ENCODE measurements around the gene ARMH3. TPM values are rescaled to one million over a fixed set of nuclear protein-coding genes. Genes with fewer than 3 reads are reported as not detected.

The ARMH3 gene
- total RNA-seq, 2 experiments from 2014 or later, result 7.9 to 24.3 TPM

DNA sequence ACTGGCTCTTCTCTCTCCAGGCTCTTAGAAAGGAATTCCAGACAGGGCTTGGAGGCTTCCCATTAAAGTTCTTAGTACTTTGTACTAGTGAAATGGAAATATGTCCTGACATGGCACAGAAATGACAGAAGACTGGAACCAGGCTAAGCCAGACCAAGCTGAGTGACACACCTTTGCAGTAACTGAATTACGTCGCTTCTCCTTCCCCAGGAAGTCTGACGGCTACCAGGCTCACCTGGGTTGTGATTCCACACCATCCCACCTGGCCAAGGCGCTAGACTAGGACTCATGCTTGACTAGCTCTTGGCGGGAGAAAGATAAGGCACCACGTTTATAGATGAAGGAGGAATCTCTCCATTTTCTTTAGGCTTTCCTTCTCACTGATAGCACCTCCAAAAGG is 161.7 kb downstream of the ARMH3 start:
- no peaks in the 10 kb centered on the region for H4K20me1 ChIP-seq (ENCODE audit: insufficient read depth, low read length)
- no peak overlapping the region for H3K27ac ChIP-seq (ENCODE audit: low read depth, low read length, poor library complexity, severe bottlenecking)
- no peak overlapping the region for H2AFZ ChIP-seq (ENCODE audit: low read length)
- POLR2A ChIA-PET, result interaction anchor here (0.7 kb wide), 1 partner anchor 207 kb away, joined by 3 read pairs; no protein-coding TSS in a partner anchor
- BruUV-seq (replicated peaks), result no TSS peak
- TF ChIP-seq, protein P1, sequence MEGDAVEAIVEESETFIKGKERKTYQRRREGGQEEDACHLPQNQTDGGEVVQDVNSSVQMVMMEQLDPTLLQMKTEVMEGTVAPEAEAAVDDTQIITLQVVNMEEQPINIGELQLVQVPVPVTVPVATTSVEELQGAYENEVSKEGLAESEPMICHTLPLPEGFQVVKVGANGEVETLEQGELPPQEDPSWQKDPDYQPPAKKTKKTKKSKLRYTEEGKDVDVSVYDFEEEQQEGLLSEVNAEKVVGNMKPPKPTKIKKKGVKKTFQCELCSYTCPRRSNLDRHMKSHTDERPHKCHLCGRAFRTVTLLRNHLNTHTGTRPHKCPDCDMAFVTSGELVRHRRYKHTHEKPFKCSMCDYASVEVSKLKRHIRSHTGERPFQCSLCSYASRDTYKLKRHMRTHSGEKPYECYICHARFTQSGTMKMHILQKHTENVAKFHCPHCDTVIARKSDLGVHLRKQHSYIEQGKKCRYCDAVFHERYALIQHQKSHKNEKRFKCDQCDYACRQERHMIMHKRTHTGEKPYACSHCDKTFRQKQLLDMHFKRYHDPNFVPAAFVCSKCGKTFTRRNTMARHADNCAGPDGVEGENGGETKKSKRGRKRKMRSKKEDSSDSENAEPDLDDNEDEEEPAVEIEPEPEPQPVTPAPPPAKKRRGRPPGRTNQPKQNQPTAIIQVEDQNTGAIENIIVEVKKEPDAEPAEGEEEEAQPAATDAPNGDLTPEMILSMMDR (conservative IDR thresholded peaks at IDR 0.05; ENCODE audit: low read length), result no peak
- TF ChIP-seq EZH2phosphoT487 (IDR thresholded peaks at IDR 0.05; ENCODE audit: borderline replicate concordance, low read depth, low read length), result no peak
- no peak overlapping the region for H3K4me2 ChIP-seq (ENCODE audit: low read length)
- no peaks in the 10 kb centered on the region for H3K4me1 ChIP-seq (ENCODE audit: insufficient read depth, low read length, poor library complexity, severe bottlenecking)
- CTCF ChIA-PET (ENCODE audit: unreplicated experiment), result no interaction called here
- no peak for DNase-seq (ENCODE audit: low spot score)
- H3K4me3 ChIP-seq (ENCODE audit: low read depth, low read length, poor library complexity, severe bottlenecking), result no peak overlapping the region
- H3K9me3 ChIP-seq (ENCODE audit: low read length), result no peaks in the 10 kb centered on the region
- no peaks in the 10 kb centered on the region for H3K36me3 ChIP-seq (ENCODE audit: insufficient read depth, low read length)
- H3K79me2 ChIP-seq (ENCODE audit: insufficient read depth, low read depth, low read length), result no peaks in the 10 kb centered on the region
- no peaks in the 10 kb centered on the region for H3K9me2 ChIP-seq (ENCODE audit: insufficient read depth, low read length)
- intact Hi-C loops (cut with micrococcal nuclease; ENCODE audit: unreplicated experiment), result no loop called here

DNA sequence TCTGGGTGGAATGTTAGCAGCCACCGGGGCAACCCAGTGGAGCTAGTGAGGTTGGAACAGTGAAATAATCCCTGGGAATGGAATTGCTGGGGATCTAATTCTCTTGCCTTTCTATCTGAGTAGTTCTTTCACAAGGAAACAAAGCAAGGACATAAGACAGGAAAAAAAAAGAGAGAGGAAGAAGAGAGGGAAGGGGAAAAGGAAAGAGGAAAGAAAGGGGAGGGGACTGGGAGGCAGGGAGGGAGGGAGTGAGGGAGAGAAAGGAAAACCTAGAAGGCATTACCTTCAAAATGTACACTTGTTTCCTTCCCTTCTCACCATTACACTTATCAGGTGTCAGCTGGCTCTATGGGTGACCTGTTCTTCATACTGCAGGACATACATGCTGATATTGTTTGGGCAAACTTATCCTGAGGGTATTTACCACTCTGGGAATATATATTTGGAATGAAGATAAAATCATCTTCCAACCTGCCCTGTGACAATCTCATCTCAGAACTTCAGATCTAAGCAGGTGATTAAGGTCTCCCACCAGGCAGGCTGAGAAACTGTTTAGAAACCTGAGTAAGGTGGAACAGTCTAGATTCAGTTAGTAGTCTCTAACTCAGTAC is 162.4 kb downstream of the ARMH3 start:
- Histone ChIP-seq H2AFZ (ENCODE audit: low read length) (no peak overlapping the region), H3K4me3 (ENCODE audit: low read depth, low read length, poor library complexity, severe bottlenecking) (no peak overlapping the region), H3K4me1 (ENCODE audit: insufficient read depth, low read length, poor library complexity, severe bottlenecking) (no peaks in the 10 kb centered on the region), H3K36me3 (ENCODE audit: insufficient read depth, low read length) (no peaks in the 10 kb centered on the region), H4K20me1 (ENCODE audit: insufficient read depth, low read length) (no peaks in the 10 kb centered on the region), H3K79me2 (ENCODE audit: insufficient read depth, low read depth, low read length) (no peaks in the 10 kb centered on the region), H3K9me3 (ENCODE audit: low read length) (no peaks in the 10 kb centered on the region), H3K4me2 (ENCODE audit: low read length) (no peak overlapping the region), H3K27ac (ENCODE audit: low read depth, low read length, poor library complexity, severe bottlenecking) (no peak overlapping the region), H3K9me2 (ENCODE audit: insufficient read depth, low read length) (no peaks in the 10 kb centered on the region)
- TF ChIP-seq EZH2phosphoT487 (IDR thresholded peaks at IDR 0.05; ENCODE audit: borderline replicate concordance, low read depth, low read length), result no peak
- TF ChIP-seq, protein P1 (conservative IDR thresholded peaks at IDR 0.05; ENCODE audit: low read length), result no peak
- no peak for DNase-seq (ENCODE audit: low spot score)
- ChIA-PET POLR2A (interaction anchor here (0.5 to 0.7 kb wide), 2 partner anchors 177 to 206 kb away, joined by 3 to 4 read pairs; no protein-coding TSS in a partner anchor), CTCF (ENCODE audit: unreplicated experiment) (no interaction called here)
- no TSS peak for BruUV-seq (replicated peaks)
- intact Hi-C loops (cut with micrococcal nuclease; ENCODE audit: unreplicated experiment), result no loop called here

DNA sequence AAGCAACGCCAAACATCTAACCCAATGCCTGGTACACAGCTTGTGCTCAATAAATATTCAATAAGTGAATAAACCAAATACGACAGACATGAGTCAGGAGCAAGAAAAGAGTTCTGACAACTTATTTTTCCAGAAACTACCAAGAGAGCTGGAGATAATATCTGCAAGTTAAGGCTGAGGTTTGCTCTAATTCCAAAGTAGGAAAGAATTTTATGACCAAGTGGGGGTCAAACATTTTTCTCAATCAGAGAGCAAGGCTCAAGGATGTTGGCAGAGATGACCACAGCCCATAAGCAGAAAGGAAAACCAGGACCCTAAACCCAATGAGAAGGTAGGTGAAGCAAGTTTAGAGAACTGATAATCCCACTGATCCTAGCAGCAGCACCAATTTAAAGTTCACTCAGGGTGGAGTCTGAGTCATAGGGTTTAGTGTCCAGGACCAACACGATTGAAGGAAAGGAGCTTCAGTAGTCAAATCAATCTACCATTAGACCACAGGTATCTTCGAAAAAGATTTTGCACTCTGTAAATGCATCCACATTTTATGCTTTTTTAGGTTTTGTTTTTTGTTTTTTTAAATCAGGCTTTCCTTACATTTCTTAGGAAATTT is 163.1 kb downstream of the ARMH3 start:
- H3K4me1 ChIP-seq (ENCODE audit: insufficient read depth, low read length, poor library complexity, severe bottlenecking), result no peaks in the 10 kb centered on the region
- CTCF ChIA-PET (ENCODE audit: unreplicated experiment), result no interaction called here
- POLR2A ChIA-PET, result interaction anchor here (0.5 to 0.7 kb wide), 3 partner anchors 17 to 207 kb away, joined by 3 to 5 read pairs (median 4); no protein-coding TSS in a partner anchor
- no peaks in the 10 kb centered on the region for H4K20me1 ChIP-seq (ENCODE audit: insufficient read depth, low read length)
- no peak overlapping the region for H3K4me2 ChIP-seq (ENCODE audit: low read length)
- no peaks in the 10 kb centered on the region for H3K36me3 ChIP-seq (ENCODE audit: insufficient read depth, low read length)
- H3K27ac ChIP-seq (ENCODE audit: low read depth, low read length, poor library complexity, severe bottlenecking), result no peak overlapping the region
- no peak overlapping the region for H2AFZ ChIP-seq (ENCODE audit: low read length)
- intact Hi-C loops (cut with micrococcal nuclease; ENCODE audit: unreplicated experiment), result no loop called here
- DNase-seq (ENCODE audit: low spot score), result no peak
- no peaks in the 10 kb centered on the region for H3K79me2 ChIP-seq (ENCODE audit: insufficient read depth, low read depth, low read length)
- BruUV-seq (replicated peaks), result no TSS peak
- H3K9me2 ChIP-seq (ENCODE audit: insufficient read depth, low read length), result no peaks in the 10 kb centered on the region
- no peaks in the 10 kb centered on the region for H3K9me3 ChIP-seq (ENCODE audit: low read length)
- H3K4me3 ChIP-seq (ENCODE audit: low read depth, low read length, poor library complexity, severe bottlenecking), result no peak overlapping the region
- TF ChIP-seq, protein P1 (conservative IDR thresholded peaks at IDR 0.05; ENCODE audit: low read length), result no peak
- TF ChIP-seq EZH2phosphoT487 (IDR thresholded peaks at IDR 0.05; ENCODE audit: borderline replicate concordance, low read depth, low read length), result no peak
